CD4-positive, alpha-beta T cell treated with Interleukin-21 for 1 hour (primary cell): ENCODE results near the gene GRID2.

Experiments used
- DNase-seq: peaks from one replicate; pipeline ENCODE4 v3.0.0-alpha.2; 2020

The GRID2 gene

GRCh38 chr4:92535599-92535998 is 231.8 kb downstream of the GRID2 start:
- no peak for DNase-seq

GRCh38 chr4:92551616-92552015 is 247.8 kb downstream of the GRID2 start:
- no peak for DNase-seq

- DNase-seq: no peak
These were observed 262.5 kb downstream of the GRID2 start for GRCh38 chr4:92566269-92566668.

- no peak for DNase-seq
These were observed 277.1 kb downstream of the GRID2 start for GRCh38 chr4:92580816-92581215.

GRCh38 chr4:92599044-92599443 is 295.3 kb downstream of the GRID2 start:
- no peak for DNase-seq

GRCh38 chr4:92600638-92601037 is 296.9 kb downstream of the GRID2 start:
- no peak for DNase-seq

- no peak for DNase-seq
These were observed 302.5 kb downstream of the GRID2 start for GRCh38 chr4:92606227-92606626.

GRCh38 chr4:92615049-92615448 is 311.3 kb downstream of the GRID2 start:
- DNase-seq: no peak

- DNase-seq: no peak
These were observed 315.2 kb downstream of the GRID2 start for GRCh38 chr4:92618968-92619367.

- DNase-seq: no peak
These were observed 325.5 kb downstream of the GRID2 start for GRCh38 chr4:92629302-92629701.

GRCh38 chr4:92634882-92635281 is 331.1 kb downstream of the GRID2 start:
- no peak for DNase-seq

- DNase-seq: no peak
These were observed 332.5 kb downstream of the GRID2 start for GRCh38 chr4:92636038-92636806.

GRCh38 chr4:92641409-92641808 is 337.6 kb downstream of the GRID2 start:
- no peak for DNase-seq

GRCh38 chr4:92646826-92647225 is 343.1 kb downstream of the GRID2 start:
- DNase-seq: no peak

- DNase-seq: no peak
These were observed 347.8 kb downstream of the GRID2 start for GRCh38 chr4:92651536-92651935.

- DNase-seq: no peak
These were observed 350.3 kb downstream of the GRID2 start for GRCh38 chr4:92654084-92654483.

- no peak for DNase-seq
These were observed 353.9 kb downstream of the GRID2 start for GRCh38 chr4:92657695-92658094.

- no peak for DNase-seq
These were observed 354.6 kb downstream of the GRID2 start for GRCh38 chr4:92658318-92658717.

GRCh38 chr4:92677805-92678204 is 374.0 kb downstream of the GRID2 start:
- DNase-seq: no peak

- DNase-seq: no peak
These were observed 374.5 kb downstream of the GRID2 start for GRCh38 chr4:92678292-92678691.

- no peak for DNase-seq
These were observed 375.4 kb downstream of the GRID2 start for GRCh38 chr4:92679149-92679548.

GRCh38 chr4:92714640-92715039 is 410.9 kb downstream of the GRID2 start:
- no peak for DNase-seq

- DNase-seq: no peak
These were observed 429.5 kb downstream of the GRID2 start for GRCh38 chr4:92733231-92733630.

- DNase-seq: no peak
These were observed 431.4 kb downstream of the GRID2 start for GRCh38 chr4:92735025-92735665.

- DNase-seq: no peak
These were observed 456.7 kb downstream of the GRID2 start for GRCh38 chr4:92760433-92760832.
